Left hindlimb (tissue), 1 donor: Measurements from ENCODE around the gene KLHL30.

Experiments
- DNase-seq: peaks from one replicate; pipeline ENCODE4 v3.0.0-alpha.2; 2018

KLHL30 gene

GRCh38 chr2:238103465-238104225 lies 34.8 kb upstream of the KLHL30 start:
- no peak for DNase-seq

- DNase-seq = no peak
Observed at GRCh38 chr2:238104226-238104690, 34.2 kb upstream of the KLHL30 start.

- no peak for DNase-seq
Observed at GRCh38 chr2:238104691-238105371, 33.6 kb upstream of the KLHL30 start.

GRCh38 chr2:238105506-238106338 lies 32.7 kb upstream of the KLHL30 start:
- DNase-seq = no peak

- no peak for DNase-seq
Observed at GRCh38 chr2:238106339-238106697, 32.1 kb upstream of the KLHL30 start.

- no peak for DNase-seq
Observed at GRCh38 chr2:238106698-238107524, 31.6 kb upstream of the KLHL30 start.

GRCh38 chr2:238107525-238108422 lies 30.7 kb upstream of the KLHL30 start:
- no peak for DNase-seq

GRCh38 chr2:238108423-238109183 lies 29.9 kb upstream of the KLHL30 start:
- DNase-seq = no peak

GRCh38 chr2:238113611-238114010 lies 24.9 kb upstream of the KLHL30 start:
- peak; percentile 5 for DNase-seq

GRCh38 chr2:238114331-238114841 lies 24.1 kb upstream of the KLHL30 start:
- DNase-seq = no peak

- peak; percentile 22 for DNase-seq
Observed at GRCh38 chr2:238114851-238115660, 23.4 kb upstream of the KLHL30 start.

GRCh38 chr2:238115709-238116108 lies 22.8 kb upstream of the KLHL30 start:
- DNase-seq = peak; percentile 4

- peak; percentile 13 for DNase-seq
Observed at GRCh38 chr2:238116298-238117198, 21.9 kb upstream of the KLHL30 start.

- DNase-seq = peak; percentile 24
Observed at GRCh38 chr2:238117199-238118154, 21.0 kb upstream of the KLHL30 start.

- DNase-seq = peak; percentile 27
Observed at GRCh38 chr2:238119756-238120462, 18.6 kb upstream of the KLHL30 start.
